ENCODE measurements around the gene NDEL1.

Gene NDEL1

DNA sequence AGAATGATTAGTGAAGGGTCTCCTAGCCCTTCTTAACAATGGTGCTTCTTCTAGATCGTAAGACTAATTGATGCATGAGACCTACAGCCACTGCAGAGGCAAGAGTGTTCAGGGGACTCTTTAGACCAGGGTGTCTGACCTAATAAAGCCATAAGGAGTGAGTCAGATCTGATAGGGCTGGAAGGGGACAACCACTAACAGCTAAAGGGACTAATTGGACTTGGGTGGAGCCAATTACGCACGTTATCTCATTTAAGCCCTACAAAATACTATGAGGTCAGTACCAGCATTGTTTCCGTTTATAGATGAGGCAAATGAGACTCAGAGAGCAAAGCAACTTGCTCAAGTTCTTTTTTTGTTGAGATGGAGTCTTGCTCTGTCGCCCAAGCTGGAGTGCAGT is 23.6 kb upstream of the NDEL1 start:
- no peak overlapping the region for H3K27ac ChIP-seq
- no peak for DNase-seq (ENCODE audit: low read depth, low spot score)

DNA sequence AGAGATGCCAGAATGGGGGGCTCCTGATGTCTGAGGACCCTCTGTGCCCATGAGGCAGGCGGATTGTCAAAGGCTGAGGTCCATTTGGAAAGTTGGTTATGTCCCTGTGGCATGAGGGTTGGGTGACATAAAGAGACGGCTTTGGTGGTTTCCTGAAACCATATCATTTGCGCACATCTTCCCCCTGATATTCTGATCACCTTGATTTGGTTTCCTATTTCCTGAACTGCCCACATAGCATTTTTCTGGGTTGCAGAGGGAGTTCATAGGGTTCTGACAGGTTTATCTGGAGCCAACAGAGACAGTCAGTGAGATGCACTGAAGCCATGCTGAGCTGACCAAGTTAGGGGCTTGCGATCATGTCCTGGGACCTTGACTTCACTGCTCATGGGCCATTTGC is 22.4 kb upstream of the NDEL1 start:
- DNase-seq (ENCODE audit: low read depth, low spot score) = no peak
- no peak overlapping the region for H3K27ac ChIP-seq

DNA sequence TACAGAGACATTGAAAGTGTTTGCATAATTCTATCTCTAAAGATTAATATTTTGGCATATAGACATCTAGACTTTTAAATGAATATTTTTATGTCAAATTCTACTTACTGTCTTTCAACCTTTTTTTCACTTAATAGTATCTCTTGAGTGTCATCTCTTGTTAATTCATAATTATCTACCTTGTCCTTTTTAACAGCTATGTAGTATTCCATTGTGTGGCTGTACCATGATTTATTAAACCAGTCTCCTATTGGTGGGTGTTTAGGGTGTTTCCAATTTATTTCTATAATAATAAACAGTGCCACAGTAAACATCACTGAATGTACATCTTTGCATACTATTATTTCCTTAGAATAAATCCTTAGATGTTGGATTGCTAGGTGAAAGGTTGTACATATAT is 21.7 kb upstream of the NDEL1 start:
- no peak overlapping the region for H3K27ac ChIP-seq
- no peak for DNase-seq (ENCODE audit: low read depth, low spot score)

DNA sequence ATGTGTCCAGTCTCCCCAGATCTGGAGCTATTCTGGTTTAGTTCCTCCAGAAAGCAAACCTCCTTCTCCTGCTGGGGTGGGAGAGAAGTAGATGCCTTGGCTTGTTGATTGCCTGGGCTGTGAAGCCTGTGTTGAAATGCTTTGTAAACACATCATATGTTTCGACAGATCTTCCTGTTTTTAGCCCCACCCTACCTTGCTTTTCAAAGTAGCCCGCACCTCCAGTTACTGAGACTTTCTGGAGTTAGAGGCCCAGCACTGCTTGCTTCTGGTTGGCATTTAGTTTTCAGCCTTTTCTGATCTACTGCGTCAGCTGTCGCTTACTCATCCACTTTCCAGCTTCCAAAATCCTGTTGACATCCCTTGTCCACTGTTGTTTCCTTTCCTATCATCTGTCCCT is 17.9 kb upstream of the NDEL1 start:
- peak overlapping the region; percentile 16 for H3K27ac ChIP-seq
- DNase-seq (ENCODE audit: low read depth, low spot score) = no peak

DNA sequence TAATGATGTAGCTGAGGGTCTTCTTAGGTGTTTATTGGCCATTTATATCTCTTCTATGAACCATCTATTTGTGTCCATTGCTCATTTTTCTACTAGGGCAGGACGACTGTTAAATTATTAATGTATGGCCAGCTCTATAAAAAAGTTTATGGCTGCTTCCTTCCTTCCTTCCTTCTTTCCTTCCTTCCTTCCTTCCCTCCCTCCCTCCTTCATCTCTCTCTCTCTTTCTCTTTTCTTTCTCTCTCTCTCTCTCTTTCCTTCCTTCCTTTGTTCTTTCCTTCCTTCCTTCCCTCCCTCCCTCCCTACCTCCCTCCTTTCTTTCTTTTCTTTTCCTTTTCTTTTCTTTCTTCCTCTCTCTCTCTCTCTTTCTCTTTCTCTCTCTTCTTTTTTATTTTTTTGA is 17.2 kb upstream of the NDEL1 start:
- H3K27ac ChIP-seq = no peak overlapping the region
- no peak for DNase-seq (ENCODE audit: low read depth, low spot score)

DNA sequence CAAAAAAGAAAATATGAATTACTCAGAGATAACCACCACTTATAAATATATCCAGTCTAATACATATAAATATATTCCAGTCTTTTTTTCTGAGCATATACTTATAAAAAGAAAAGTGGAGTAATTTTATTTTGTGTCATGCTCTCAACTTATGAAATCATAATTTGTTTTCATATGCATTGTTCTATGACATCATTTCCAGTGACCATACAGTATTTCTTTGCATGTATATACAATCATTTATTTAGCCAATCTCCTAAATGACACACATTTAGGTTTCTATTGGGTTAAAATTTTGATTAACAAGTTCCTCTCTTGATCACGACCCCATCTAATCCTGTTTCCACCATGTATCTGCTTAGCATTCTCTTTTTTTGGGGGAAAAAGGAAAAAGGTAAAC is 16.4 kb upstream of the NDEL1 start:
- DNase-seq (ENCODE audit: low read depth, low spot score) = no peak
- no peak overlapping the region for H3K27ac ChIP-seq

DNA sequence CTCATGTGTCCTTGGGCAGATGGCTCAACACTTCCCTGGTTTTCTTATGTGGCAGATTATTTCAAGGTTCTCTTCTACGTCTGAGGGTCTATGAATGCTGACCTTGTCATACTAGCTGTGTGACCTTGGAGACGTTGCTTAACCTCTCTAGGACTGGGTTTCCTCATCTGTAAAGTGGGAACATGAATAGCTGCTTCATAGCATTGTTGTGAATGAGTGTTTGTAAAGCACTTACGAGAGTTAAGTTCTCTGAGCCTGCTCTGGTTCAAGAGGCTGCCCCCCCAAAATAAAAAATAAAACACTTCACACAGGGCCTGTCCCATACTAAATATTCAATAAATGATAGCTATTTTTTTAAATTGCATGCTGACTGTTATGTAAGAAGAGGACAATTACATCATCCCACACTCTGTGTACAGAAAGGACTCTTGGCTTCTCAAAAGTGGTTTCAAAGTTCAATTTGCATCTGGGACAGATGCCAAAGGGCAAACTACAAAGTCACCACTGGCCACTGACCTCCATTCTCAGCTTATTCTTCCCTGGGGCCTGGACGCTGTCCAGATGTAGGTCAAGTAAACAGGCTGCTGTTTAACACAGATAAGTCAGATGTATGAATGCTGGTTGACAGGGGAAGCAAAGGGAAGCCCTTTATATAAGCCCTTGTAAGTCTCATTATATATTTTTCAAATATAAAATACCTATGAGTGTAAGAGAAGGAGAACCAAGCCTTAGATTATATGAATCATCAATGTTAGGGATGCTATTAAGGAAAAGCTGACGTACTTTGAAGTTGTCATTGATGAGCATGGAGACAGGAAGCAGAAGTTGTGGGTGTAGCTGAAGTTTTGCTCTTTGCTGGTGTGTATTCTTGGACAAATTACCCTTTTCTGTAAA is 15.4 kb upstream of the NDEL1 start:
- DNase-seq (ENCODE audit: low read depth, low spot score) = no peak
- H3K27ac ChIP-seq = no peak overlapping the region

DNA sequence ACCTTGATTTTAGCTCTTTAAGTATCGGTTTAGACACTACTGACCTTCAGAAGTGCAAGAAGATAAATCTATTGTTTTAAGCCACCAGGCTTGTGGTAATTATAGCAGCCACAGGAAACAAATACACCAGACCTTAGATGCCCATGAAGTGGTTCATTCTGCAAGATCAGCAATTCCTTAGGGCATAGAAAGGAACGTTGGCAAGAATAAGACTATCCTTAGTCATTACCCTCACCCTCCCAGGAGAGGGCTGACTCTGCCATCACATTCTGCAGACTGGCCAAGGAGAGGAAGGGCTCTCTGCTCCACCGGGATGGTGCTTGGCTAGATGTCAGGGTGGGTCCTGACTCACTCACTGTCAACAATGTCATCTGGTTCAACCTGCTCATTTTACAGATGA is 14.1 kb upstream of the NDEL1 start:
- H3K27ac ChIP-seq = no peak overlapping the region
- no peak for DNase-seq (ENCODE audit: low read depth, low spot score)

DNA sequence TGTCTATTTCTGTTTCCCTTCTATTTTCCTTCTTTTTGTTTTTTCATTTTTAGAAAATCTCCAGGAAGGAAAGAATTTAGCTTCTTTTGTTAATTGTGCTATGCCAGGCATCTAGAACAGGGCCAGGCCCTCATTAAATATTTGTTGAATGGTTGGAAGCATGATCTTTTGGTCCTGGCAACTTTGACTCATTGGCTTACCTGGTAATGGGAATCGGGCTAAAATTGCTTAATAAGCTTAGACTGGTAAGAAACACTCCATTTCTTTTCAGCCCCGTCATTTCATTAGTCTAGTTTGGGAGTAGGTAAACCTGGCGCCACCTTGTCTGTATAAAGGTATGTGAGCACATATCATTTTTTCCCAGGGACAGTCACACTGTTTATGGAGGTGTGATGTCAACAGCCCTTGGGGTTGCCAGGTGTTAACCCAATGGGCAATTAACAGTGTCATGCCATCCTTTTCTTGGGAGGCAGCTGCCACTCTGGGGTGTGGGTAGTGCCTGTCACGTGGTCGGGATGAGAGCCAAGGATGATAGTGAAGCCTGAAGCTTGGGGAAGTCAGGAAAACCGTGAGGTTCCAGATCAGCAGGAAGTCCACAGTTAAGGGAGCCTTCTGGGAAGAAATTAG is 9.5 kb upstream of the NDEL1 start:
- H3K27ac ChIP-seq = peak overlapping the region; percentile 4
- DNase-seq (ENCODE audit: low read depth, low spot score) = no peak

DNA sequence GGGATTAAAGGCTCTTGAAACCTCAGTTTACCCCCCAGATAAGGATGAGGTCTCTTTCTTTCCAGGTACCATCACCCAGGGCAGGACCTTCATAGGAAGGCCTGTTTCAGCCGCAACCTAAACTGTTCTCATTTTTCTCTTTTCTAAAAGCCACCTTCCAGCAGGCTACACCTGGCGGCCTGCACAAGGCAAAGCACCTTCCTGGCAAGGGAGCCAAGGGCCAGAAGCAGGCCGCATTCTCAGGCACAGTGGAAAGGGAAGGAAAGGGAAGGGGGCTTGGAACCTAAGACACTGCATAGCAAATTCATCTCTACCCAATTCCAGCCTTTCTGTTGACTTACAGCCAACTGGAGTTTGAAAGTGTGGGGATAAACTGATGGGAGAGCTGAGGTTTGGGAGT is 8.9 kb upstream of the NDEL1 start:
- peak overlapping the region; percentile 4 for H3K27ac ChIP-seq
- no peak for DNase-seq (ENCODE audit: low read depth, low spot score)

DNA sequence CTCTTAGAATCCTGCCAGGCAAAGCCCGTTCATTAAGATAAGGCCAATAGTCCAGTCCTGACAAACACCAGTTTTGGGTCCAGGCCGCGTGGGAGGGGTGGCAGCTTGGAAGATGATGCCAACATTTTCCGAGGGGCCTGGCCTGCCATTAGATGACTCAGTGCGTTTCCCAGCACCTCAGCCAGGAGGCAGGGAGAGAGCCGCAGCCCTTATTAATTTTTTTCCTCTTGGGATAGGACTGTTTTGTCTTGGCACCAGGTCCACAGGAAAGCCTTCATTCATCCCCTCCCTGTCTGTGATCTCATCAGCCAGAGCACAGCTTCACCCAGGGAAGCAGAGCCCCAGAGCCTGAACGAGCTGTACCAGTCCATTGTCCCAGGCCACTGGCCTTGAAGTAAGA is 4.7 kb upstream of the NDEL1 start:
- DNase-seq (ENCODE audit: low read depth, low spot score) = no peak
- H3K27ac ChIP-seq = no peak overlapping the region

DNA sequence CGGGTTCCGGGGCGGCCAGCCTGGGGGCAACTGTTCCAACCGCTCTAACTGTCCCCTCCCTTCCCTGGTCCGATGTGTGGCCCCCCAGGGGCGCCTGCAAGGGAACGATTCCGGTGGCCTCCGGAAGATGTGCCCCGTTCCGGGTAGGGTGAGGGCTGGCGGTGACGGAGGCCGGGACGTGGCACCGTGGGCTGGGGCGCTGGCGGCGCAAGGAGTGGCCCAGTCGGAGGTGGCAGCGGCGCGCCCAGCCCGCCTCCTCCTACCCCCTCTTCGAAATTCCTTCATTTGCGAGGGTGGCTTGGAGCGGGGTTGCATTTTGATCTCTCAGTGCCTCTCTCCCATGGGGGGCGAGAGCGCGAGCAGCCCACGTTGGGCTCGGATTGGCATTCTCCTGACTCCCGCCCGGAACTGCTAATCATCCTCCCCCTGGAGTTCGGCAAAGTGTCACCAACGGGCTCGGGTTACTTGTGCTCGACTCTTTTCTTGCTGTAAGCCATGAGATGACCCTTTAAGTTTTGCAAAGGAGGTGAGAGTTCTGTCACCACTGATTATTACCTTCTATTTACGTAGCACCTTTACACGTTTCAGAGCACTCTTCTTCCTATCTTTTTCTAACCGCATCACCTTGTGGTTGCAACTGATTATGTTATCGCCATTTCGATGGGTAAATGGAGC is 622 bp downstream of the NDEL1 start:
- peak overlapping the region; percentile 94 for H3K27ac ChIP-seq
- DNase-seq (ENCODE audit: low read depth, low spot score) = no peak

DNA sequence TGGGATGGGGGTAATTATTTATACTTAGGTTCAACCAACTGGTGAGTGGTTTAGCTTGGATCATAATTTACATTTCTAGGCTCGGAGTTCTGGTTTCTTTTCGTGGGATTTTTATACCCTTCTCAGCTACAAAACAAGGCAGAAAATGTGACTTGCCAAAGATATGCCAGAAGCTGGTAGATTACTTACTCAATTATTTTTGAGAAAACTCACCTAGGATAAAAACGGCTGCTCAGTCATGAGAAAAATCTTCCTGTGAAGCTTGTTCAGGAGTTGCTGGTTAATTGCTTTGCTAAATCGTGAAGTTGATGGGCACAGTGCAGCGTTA is 1.1 kb downstream of the NDEL1 start:
- peak overlapping the region; percentile 94 for H3K27ac ChIP-seq
- DNase-seq (ENCODE audit: low read depth, low spot score) = no peak

DNA sequence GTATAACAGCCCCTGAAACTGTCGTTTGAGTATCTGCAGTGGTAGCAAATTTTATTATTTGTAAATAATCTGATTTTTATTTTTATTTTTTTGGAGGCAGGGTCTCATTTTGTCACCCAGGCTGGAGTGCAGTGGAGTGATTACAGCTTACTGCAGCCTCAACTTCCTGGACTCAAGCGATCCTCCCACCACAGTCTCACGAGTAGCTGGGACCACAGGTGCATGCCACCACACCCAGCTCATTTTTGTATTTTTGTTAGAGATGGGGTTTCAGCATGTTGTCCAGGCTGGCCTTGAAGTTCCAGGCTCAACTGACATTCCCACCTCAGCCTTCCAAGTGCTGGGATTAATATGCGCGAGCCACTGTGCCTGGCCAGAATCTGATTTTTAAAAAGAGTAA is 2.8 kb downstream of the NDEL1 start:
- H3K27ac ChIP-seq = no peak overlapping the region
- no peak for DNase-seq (ENCODE audit: low read depth, low spot score)

DNA sequence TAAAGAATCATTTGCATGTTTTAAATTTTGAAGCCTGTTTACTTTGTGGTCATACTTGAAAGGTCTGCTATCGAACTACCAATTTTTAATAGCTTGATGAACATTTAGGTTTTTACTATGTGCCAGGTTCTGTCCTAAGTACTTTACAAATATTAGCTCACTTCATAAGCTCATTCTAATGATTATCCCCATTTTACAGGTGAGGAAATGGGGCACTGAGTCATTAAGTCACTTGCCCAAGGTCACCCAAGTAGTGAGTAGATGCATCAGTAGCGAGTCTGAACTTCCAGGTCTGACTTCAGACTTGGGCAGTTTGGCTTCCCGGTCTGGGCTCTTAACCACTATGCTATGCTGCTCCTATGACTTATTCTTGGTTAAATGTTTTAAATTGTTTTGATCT is 4.0 kb downstream of the NDEL1 start:
- H3K27ac ChIP-seq = no peak overlapping the region
- DNase-seq (ENCODE audit: low read depth, low spot score) = no peak

DNA sequence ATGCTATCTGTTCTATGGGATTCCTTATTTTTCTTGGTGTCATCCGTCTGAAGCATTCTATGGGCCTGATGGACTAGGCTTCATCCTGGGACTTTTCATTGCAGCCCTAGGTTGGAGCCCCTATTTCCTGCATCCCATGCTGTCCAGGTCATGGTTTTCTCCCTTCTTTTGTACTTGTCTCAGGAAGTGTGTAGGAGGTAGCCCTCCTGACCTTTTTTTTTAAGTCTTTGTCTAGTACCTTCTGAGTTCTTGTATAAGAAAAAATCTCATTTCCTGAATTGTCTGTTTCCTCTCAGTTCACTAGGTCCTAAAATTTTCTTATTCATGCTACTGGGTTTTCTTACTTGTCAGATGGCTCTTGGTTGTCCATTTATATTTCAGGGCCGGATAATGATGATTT is 6.0 kb downstream of the NDEL1 start:
- H3K27ac ChIP-seq = no peak overlapping the region

DNA sequence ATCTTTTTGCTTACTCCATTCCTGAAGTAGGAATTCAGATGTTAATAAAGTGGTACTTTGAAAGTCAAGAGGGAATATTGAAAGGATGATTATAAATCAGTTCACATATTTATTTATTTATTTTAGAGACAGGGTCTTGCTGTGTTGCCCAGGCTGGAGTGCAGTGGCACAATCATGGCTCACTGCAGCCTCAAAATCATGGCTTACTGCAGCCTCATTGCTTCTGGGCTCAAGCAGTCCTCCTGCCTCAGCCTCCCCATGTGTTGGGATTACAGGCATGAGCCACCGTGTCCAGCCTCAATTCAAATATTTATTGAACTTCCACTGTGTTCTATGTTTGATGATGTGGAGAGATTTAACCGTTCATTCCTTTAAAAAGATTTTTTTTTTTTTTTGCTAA is 6.6 kb downstream of the NDEL1 start:
- H3K27ac ChIP-seq = no peak overlapping the region
- DNase-seq (ENCODE audit: low read depth, low spot score) = no peak

More for the DNA sequence above, 6.0 kb downstream of the NDEL1 start:
- DNase-seq (ENCODE audit: low read depth, low spot score) = no peak

DNA sequence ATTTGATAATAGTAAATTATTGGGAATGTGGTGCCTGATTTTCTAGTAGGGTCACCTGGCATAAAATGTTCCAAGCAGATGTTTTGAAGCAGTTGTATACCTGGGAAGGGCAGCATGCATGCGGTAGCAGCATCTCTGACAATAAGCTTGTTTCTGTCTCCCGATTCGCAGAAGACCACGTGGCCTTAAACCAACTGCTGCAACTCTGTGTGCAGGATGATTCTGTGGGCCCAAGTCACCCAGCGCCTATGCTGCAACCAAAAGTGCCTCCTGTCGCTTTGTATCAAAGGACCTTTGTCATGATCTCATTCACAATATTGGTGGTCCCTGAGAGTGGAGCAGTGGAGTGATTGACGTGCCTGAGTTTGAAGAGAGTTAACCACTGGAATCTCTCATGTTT is 8.1 kb downstream of the NDEL1 start:
- no peak for DNase-seq (ENCODE audit: low read depth, low spot score)
- H3K27ac ChIP-seq = no peak overlapping the region

DNA sequence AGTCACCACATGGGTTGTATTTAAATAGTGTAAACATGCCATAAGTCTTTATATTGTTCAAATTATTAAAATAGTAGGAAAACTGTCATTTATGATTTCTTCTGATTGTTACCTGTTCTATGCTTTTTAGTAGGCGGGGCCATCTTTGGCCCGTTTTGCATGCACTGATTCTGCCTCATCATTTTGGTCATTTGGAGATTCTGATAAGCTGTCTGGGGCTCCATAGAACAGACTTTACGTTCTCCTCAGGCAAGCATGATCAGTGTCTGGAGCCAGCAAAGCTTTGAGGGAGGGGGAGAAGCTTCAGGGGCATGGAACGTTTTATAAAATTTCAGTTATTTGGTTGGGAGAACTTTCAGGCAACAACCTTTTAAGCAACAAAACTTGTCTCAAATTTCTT is 8.8 kb downstream of the NDEL1 start:
- no peak for DNase-seq (ENCODE audit: low read depth, low spot score)
- no peak overlapping the region for H3K27ac ChIP-seq

DNA sequence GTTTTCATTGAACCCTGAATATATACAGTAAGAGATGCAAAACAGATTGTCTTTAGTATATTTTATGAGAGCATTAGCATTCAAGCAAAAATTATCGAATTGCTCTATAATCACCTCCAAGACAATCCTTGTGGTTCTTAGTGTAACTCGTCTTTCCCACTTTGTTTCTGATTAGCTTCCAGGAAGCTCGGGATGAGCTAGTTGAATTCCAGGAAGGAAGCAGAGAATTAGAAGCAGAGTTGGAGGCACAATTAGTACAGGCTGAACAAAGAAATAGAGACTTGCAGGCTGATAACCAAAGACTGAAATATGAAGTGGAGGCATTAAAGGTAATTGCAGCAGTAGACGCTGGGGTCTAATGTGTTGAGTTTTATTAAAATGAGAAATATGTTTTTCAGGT is 9.9 kb downstream of the NDEL1 start:
- no peak for DNase-seq (ENCODE audit: low read depth, low spot score)
- H3K27ac ChIP-seq = no peak overlapping the region

DNA sequence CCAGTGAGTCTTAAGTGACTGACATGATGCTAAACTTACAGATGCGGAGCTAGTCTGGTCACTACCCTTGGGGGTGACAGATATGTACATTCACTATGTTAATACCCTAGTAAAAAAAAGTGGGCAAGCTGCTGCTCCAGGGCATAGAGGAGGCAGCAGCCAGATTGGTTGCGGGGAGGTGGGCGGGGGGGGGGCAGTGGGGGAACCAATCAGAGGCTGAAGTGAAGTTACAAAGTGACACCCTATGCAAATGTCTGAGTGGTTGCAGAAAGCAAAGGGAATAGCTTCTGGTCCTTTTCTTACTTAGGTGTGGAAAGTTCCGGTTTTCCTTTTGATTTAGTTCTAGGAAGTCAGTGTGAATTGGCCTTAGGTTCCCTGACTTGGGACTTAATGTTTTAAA is 12.1 kb downstream of the NDEL1 start:
- DNase-seq (ENCODE audit: low read depth, low spot score) = no peak
- H3K27ac ChIP-seq = no peak overlapping the region

DNA sequence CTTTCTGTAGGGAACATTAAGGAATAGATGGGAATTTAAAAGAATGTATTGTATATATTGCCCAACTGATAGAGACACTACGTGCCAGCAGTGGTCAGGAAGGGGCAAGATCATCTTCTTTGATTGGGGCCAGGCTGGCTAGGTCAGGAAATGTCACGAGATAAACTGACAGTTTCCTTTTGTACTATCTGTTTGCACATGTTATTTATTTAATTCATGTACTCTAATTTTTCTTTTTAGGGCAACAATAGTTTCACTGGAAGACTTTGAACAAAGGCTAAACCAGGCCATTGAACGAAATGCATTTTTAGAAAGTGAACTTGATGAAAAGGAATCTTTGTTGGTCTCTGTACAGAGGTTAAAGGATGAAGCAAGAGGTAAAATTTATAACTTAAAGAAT is 12.6 kb downstream of the NDEL1 start:
- DNase-seq (ENCODE audit: low read depth, low spot score) = no peak
- no peak overlapping the region for H3K27ac ChIP-seq
